GM15510 (cell line): ENCODE data around the gene PRM3.

Source experiments
- POLR2A ChIP-seq: IDR thresholded peaks from 3 replicates; pipeline ENCODE4 v1.6.1; 2011; ENCODE audit warnings: borderline replicate concordance; ENCODE audit not compliant: insufficient read length; ENCODE audit errors: extremely low read depth

PRM3 gene

DNA sequence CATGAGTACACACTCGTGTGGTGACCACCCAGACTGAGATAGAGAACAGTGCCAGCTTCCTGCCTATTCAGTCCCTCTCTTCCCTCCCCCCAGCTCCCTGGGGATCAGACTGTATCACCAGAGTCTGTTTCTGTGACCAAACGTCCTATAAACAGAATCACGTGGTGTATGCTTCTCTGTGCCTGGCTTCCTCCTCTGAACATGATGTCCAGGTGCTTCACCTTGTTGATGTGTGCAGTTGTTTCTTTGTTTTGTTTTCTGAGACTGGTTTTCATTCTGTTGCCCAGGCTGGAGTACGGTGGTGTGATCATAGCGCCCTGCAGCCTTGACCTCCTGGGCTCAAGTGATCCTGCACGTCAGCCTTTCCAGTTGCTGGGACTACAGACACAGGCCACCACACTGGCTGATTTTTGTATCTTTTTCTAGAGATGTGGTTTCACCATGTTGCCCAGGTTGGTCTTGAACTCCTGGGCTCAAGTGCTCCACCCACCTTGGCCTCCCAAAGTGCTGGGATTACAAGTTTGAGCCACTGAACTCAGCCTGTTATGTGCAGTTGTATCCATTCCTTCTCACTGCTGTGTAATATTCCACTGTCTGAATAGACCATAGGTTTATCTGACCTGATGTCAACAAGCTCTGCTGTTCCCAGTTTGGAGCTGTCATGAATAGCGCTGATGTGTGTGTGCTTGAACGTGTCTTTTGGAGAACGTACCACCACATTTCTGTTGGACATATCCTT, 36.6 kb upstream of the PRM3 start:
- no peak for TF ChIP-seq POLR2A

DNA sequence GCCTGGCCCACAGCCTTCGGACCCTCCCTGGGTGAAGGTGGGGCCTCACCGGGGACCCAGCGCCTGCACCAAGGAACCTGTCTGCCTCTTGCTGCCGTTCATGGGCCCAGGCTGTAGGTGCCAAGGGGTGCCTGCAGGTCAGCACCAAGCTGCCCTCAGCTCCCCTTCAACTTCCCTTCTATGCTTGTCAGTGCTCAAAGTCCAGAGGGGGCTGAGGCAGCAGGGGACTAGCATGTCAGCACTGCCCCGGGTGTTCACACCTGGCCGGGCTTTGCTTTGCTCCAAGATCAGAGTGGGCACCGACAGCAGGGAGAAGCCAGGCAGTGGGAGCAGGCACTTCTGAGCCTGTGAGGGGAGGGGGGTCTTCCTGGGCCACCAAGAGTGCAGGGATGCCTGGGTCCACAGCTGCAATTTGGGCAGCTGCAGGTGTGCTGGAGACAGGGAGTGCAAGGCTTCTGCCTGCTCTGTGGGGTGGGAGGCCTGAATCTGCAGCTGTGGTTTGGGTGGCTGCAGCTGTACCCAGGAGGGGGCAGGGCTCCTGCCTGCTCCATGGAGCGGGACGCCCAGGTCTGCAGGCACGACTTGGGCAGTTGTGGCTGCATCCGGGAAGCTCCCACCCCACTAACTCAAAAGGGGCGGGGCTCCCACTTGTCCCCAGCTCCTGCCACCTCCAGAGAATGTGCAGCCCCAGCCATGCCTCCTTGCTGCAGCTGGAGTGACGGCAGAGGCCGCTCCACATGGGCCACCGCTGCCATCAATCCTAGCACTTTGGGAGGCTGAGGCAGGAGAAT, 35.3 kb upstream of the PRM3 start:
- TF ChIP-seq POLR2A: no peak

DNA sequence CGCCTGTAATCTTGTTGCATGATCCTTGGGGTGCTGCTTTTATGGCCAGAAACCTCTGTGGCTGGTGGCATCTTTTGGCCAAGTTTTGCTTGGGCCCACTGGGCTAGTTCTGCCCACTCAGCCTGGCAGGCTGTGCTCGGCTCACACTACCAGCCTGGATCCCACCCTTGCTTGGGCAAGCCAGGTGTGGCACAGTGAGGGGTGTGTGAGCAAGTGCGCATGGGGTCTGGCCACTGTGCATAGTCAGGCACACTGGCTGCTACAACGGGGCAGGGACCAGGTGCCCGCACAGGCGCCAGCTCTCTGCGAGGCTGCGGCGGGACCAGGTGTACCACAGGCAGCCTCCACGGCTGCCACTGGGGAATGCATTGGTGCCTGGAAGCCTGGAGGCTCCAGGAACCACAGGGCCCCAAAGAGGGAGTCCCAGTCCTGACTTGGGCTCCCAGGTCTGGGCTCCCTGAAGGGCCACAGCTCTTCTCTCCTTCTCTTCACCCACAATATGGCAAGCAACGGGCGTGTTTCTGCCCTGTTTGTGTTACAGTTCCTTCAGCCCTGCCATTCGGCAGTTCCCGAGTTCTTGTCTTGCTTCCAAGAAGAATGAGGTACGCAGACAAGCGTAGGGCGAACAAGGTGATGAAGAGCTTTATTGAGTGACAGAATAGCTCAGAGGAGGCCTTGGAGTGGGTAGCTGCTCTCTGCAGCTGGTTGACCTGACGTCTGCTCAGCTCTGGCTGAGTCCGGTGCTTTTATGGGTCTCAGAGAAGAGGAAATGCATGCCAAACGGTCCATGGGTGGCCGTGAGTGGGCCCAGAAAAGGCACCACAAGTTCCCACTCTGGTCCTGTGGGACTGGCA, 34.4 kb upstream of the PRM3 start:
- TF ChIP-seq POLR2A: no peak

DNA sequence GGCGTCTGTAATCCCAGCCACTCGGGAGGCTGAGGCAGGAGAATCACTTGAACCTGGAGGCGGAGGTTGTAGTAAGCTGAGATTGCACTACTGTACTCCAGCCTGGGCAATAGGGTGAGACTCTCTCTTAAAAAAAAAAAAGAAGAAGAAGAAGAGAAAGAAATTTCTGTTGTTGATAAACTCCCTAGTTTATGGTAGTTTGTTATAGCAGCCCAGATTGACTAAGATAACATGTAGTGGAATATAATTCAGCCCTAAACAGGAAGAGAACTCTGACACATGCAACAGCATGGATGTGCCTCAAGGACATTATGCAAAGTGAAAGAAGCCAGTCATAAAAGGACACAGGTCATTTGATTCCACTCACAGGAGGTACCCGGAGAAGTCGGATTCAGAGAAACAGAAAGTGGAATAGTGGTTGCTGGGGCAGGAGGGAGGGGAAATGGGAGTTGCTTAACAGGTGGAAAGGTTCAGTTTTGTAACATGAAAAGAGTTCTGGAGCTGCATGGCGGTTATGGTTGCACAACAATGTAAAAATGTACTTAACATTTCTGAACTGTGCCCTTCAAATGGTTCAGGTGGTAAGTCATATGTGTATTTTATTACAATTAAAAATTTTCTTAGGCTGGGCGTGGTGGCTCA, 33.7 kb upstream of the PRM3 start:
- no peak for TF ChIP-seq POLR2A

DNA sequence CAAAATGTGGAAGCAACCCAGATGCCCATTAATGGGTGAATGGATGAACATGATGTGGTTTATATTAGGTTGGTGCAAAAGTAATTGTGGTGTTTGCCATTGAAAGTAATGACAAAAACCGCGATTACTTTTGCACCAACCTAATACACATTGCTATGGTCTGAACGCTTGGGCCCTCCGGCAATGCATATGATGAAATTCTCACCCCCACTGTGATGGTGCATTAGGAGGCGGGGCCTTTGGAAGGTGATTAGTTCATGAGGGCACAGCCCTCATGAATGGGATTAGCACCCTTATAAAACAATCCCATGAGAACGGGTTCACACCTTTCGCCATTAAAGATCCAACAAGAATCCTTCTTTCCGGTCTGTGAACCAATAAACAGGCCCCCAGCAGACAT, 33.0 kb upstream of the PRM3 start:
- TF ChIP-seq POLR2A: no peak

DNA sequence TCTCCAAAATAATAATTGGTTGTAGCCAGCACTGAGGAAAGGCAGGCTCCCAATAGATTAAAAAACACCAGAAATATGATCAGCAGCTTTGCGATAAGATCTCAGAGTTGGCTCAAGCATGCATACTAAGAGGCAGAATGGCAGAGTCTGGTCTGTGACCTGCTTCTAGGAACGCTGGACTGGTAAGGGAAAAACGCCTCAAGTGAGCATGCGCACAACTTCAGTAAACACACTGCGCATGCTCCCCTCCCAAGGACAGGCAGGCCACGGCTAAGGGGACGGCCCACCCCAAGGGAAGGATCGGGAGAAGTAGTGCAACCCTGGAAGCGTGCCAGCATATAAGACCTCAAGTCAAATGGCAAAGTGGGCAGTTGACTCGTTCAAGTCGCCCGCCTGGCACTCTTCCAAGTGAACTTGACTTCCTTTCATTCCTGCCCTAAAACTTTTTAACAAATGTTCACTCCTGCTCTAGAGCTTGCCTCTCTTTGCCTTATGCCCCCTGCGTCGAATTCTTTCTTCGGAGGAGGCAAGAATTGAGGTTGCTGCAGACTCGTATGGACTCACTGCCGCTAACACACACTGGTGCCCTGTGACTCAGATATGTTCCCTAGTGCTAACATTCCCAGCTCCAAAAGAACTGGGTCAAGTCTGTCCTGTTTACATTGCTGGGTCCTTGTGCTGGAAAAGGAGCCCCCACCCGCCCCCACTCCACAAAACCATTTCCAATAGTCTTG, 30.1 kb upstream of the PRM3 start:
- TF ChIP-seq POLR2A: no peak

DNA sequence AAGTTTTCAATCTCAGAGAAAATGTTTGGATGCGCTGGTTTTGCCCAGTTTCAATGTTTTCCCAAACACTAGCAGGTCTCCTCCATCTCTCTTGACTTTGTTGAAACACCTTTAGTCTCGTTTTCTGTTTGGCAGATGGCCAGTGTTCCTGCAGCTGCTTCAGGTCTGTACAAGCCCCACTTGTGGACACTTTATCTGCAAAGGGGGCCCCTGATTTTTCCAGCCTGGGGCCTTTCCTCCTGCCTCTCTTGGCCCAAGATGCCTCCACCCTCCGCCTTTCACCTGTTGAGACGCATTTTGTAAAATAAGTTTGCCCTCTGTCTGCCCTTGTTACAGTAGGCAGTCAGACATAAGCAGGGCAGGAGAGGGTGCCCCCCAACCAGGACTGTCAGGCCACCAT, 29.5 kb upstream of the PRM3 start:
- no peak for TF ChIP-seq POLR2A

DNA sequence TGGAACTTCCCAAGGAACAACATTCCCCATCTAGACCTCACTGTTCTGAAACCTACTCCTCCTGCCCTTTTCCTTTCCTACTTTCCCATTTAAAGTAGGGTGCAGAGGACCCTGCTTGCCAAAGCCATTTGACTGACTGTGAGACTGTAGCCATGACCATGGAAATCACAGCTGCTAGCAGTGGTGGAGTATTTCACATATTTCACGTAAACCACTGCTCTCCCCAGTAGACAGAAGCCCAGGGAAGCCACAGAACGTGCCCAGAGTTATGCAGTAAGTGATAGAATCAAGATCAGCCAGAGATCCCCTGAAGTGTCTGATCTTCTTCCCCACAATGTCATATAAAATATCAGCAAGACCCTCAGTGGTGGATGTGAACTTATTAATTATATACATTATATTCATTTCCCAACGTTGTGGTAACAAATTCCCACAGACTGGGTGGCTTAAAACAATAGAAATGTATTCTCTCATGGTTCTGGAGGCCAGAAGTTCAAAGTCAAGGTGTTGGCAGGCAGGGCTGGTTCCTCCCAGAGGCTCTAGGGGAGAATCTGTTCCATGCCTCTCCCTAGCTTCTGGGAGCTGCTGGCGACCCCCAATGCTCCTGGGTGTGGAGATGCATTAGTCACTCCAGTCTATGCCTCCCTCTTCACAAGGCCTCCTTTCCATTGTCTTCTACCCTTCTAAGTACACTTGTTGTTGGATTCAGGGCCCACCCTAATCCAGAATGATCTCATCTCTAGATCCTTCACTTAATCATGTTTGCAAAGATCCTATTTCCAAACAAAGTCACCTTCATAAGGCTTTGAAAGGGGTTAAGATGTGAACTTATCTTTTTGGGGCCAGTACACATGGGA, 28.4 kb upstream of the PRM3 start:
- TF ChIP-seq POLR2A: no peak

DNA sequence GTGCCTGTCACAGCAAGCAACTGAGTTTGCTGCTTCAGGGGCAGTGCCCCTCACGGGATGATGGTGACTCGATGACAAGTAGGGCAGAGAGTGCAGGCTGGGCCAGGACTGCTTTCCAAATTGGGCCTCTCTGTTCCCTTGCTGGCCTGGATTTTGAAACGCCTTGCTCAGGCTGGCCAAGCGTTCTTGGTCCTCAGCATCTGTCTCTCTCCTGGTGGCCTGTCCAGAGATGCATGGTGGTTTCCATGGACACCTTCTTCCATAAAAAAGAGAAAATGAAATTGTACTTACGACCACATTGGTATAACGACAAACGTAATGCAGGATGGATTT, 27.1 kb upstream of the PRM3 start:
- TF ChIP-seq POLR2A: no peak

DNA sequence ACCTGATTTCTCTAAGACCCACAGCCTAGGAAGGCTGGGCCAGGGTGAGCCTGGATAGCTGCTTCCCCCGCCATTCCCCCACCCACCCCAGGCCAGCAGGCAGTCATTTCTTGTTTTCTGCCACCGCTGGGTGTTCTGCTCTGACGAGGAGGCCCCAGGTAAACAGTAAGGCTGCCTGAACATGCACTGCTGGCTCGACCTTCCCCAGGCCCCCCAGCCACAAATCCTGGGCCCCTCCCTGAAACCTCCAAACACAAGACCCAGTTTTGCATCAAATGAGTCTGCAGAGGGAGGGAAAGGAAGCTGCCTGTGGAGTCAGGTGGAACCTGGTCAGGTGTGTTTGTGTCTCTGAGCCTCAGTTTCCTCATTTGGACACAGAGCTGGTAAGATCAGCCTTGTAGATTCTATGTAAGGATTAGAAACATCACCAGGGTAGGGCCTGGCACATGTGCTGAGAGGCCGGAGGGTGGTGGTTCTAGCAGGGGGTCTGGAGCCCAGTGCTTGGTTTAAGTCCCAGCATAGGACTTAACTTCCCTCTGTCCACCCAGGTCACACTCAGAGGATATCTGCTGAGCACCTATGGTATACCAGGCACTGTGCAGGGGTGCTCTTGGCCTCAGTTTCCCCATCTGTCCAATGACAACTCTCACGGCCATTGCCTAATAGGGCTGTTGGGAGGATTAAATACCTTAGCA, 26.6 kb upstream of the PRM3 start:
- TF ChIP-seq POLR2A: no peak

DNA sequence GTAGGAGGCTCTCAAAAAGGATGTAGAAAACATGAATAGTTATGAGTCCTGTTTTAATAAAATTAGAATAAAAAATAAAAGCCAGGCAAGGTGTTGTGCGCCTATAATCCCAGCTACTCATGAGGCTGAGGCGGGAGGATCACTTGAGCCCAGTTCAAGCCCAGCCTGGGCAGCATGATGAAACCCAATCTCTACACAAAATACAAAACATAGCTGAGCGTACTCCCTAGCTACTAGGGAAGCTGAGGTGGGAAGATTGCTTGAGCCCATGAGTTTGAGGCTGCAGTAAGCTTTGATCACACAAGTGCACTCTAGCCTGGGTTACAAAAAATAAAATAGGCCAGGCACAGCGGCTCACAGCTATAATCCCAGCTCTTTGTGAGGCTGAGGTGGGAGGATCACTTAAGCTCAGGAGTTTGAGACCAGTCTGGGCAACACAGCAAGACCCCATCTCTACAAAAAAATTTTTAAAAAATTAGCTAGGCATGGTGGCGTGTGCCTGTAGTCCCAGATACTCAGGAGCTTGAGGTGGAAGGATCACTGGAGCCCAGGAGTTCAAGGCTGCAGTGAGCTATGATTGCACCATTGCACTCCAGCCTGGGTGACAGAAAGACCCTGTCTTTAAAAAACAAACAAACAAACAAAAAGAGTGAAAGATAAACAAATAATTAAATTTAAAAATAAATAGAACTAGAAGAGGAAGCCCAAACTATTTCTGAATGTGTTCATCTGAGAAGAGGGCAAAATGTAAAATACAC, 24.9 kb upstream of the PRM3 start:
- no peak for TF ChIP-seq POLR2A

DNA sequence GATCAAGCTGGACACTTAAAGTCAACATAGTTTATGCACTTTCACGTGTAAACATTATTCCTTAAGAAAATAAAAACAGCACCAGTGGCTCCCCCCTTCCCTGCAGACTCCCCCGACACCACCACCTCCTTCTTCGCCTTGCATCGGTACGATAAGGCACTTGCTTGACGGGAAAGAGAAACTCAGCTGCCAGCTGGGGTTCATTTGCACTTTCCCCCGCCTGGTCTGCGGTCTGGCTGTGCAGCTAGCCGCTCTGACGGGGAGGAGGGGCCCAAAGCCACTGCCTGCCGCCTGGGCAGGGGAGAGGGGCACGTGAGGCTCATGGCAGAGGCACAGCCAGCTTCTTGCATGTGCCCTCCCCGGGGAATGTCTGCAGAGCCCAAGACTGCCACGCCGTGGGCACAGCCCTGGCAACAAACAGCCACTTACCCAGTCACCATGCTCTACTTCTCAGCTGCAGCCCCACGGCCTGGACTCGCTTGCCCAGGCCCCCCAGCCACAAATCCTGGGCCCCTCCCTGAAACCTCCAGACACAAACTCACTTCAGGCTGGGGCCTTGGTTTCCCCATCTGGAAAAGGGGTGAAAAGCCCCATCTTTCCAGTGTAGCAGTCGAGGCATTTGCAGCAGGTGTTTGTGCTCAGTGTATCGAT, 24.2 kb upstream of the PRM3 start:
- TF ChIP-seq POLR2A: no peak
